ENCODE data around the gene GGTA1. TPM values are rescaled to one million over a fixed set of nuclear protein-coding genes. Genes with fewer than 3 reads are reported as not detected.
"Not testable (repeated sequence)": the region's sequence is repeated elsewhere in the genome, so short reads cannot be mapped to it uniquely, and the experiment has no call there.

Gene GGTA1
- polyA plus RNA-seq, 1 donor from 2014 or later: not detected

- H3K36me3 ChIP-seq (ENCODE audit: insufficient read depth, low read length): not testable (repeated sequence)
These were observed 13.5 kb upstream of the GGTA1 start for GRCh38 chr9:121513166-121513565.

GRCh38 chr9:121510766-121511550, 11.3 kb upstream of the GGTA1 start:
- H3K27ac ChIP-seq (ENCODE audit: low read length): no peak overlapping the region
- no peak overlapping the region for H3K4me2 ChIP-seq (ENCODE audit: low read length)
- no peaks in the 10 kb centered on the region for H4K20me1 ChIP-seq (ENCODE audit: insufficient read depth)
- H3K4me3 ChIP-seq (ENCODE audit: low read length): no peak overlapping the region
- no peaks in the 10 kb centered on the region for H3K79me2 ChIP-seq (replicated peaks; ENCODE audit: insufficient read depth, low read length)
- TF ChIP-seq EP300 (conservative IDR thresholded peaks at IDR 0.05; ENCODE audit: poor library complexity, severe bottlenecking) (no peak), SMC3 (conservative IDR thresholded peaks at IDR 0.05; ENCODE audit: poor library complexity) (no peak), MXI1 (conservative IDR thresholded peaks at IDR 0.05; ENCODE audit: poor library complexity, severe bottlenecking) (no peak), POLR2AphosphoS5 (IDR thresholded peaks at IDR 0.05) (no peak), TAF1 (IDR thresholded peaks at IDR 0.05; ENCODE audit: low read depth) (no peak), EZH2 (IDR thresholded peaks at IDR 0.05; ENCODE audit: borderline replicate concordance, insufficient read depth, low read length, poor library complexity, severe bottlenecking) (no peak), RAD21 (conservative IDR thresholded peaks at IDR 0.05) (no peak)
- TF ChIP-seq, protein P1, sequence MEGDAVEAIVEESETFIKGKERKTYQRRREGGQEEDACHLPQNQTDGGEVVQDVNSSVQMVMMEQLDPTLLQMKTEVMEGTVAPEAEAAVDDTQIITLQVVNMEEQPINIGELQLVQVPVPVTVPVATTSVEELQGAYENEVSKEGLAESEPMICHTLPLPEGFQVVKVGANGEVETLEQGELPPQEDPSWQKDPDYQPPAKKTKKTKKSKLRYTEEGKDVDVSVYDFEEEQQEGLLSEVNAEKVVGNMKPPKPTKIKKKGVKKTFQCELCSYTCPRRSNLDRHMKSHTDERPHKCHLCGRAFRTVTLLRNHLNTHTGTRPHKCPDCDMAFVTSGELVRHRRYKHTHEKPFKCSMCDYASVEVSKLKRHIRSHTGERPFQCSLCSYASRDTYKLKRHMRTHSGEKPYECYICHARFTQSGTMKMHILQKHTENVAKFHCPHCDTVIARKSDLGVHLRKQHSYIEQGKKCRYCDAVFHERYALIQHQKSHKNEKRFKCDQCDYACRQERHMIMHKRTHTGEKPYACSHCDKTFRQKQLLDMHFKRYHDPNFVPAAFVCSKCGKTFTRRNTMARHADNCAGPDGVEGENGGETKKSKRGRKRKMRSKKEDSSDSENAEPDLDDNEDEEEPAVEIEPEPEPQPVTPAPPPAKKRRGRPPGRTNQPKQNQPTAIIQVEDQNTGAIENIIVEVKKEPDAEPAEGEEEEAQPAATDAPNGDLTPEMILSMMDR (IDR thresholded peaks at IDR 0.05; ENCODE audit: poor library complexity, severe bottlenecking): no peak
- TF ChIP-seq, protein P2, sequence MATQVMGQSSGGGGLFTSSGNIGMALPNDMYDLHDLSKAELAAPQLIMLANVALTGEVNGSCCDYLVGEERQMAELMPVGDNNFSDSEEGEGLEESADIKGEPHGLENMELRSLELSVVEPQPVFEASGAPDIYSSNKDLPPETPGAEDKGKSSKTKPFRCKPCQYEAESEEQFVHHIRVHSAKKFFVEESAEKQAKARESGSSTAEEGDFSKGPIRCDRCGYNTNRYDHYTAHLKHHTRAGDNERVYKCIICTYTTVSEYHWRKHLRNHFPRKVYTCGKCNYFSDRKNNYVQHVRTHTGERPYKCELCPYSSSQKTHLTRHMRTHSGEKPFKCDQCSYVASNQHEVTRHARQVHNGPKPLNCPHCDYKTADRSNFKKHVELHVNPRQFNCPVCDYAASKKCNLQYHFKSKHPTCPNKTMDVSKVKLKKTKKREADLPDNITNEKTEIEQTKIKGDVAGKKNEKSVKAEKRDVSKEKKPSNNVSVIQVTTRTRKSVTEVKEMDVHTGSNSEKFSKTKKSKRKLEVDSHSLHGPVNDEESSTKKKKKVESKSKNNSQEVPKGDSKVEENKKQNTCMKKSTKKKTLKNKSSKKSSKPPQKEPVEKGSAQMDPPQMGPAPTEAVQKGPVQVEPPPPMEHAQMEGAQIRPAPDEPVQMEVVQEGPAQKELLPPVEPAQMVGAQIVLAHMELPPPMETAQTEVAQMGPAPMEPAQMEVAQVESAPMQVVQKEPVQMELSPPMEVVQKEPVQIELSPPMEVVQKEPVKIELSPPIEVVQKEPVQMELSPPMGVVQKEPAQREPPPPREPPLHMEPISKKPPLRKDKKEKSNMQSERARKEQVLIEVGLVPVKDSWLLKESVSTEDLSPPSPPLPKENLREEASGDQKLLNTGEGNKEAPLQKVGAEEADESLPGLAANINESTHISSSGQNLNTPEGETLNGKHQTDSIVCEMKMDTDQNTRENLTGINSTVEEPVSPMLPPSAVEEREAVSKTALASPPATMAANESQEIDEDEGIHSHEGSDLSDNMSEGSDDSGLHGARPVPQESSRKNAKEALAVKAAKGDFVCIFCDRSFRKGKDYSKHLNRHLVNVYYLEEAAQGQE (IDR thresholded peaks at IDR 0.05; ENCODE audit: borderline replicate concordance): no peak
- no peak overlapping the region for H2AFZ ChIP-seq (ENCODE audit: low read depth, low read length)
- no peaks in the 10 kb centered on the region for H3K36me3 ChIP-seq (ENCODE audit: insufficient read depth, low read length)
- no peak overlapping the region for H3K9ac ChIP-seq (ENCODE audit: low read length)
- no peaks in the 10 kb centered on the region for H3K9me2 ChIP-seq (ENCODE audit: insufficient read depth, low read length)
- H3K27me3 ChIP-seq (ENCODE audit: insufficient read depth, low read depth, low read length): no peaks in the 10 kb centered on the region
- H3K9me3 ChIP-seq (ENCODE audit: low read length): no peaks in the 10 kb centered on the region
- H3F3A ChIP-seq (ENCODE audit: insufficient read depth, low read length, poor library complexity, severe bottlenecking): no peaks in the 10 kb centered on the region

More at GRCh38 chr9:121513166-121513565, 13.5 kb upstream of the GGTA1 start:
- H3K79me2 ChIP-seq (replicated peaks; ENCODE audit: insufficient read depth, low read length); H2AFZ ChIP-seq (ENCODE audit: low read depth, low read length); H4K20me1 ChIP-seq (ENCODE audit: insufficient read depth); H3K27me3 ChIP-seq (ENCODE audit: insufficient read depth, low read depth, low read length); H3K4me3 ChIP-seq (ENCODE audit: low read length); H3K27ac ChIP-seq (ENCODE audit: low read length); H3K4me2 ChIP-seq (ENCODE audit: low read length); H3K9me3 ChIP-seq (ENCODE audit: low read length); H3K9ac ChIP-seq (ENCODE audit: low read length); H3F3A ChIP-seq (ENCODE audit: insufficient read depth, low read length, poor library complexity, severe bottlenecking); H3K9me2 ChIP-seq (ENCODE audit: insufficient read depth, low read length): not testable (repeated sequence)

All from neural cell (in vitro differentiated cells).